GM19239 (cell line): ENCODE data around the gene MORC1.
"Not testable (repeated sequence)": the region's sequence is repeated elsewhere in the genome, so short reads cannot be mapped to it uniquely, and the experiment has no call there.

Experiments used
- DNase-seq: peaks from one replicate; pipeline ENCODE4 v3.0.0; 2011; ENCODE audit warnings: low spot score; ENCODE audit not compliant: insufficient read length
- FAIRE-seq: peaks from 2 replicates; lab custom pipeline; 2011; peaks lifted over from hg19 to GRCh38; lab: Jason Lieb, UNC

MORC1 gene, protein sequence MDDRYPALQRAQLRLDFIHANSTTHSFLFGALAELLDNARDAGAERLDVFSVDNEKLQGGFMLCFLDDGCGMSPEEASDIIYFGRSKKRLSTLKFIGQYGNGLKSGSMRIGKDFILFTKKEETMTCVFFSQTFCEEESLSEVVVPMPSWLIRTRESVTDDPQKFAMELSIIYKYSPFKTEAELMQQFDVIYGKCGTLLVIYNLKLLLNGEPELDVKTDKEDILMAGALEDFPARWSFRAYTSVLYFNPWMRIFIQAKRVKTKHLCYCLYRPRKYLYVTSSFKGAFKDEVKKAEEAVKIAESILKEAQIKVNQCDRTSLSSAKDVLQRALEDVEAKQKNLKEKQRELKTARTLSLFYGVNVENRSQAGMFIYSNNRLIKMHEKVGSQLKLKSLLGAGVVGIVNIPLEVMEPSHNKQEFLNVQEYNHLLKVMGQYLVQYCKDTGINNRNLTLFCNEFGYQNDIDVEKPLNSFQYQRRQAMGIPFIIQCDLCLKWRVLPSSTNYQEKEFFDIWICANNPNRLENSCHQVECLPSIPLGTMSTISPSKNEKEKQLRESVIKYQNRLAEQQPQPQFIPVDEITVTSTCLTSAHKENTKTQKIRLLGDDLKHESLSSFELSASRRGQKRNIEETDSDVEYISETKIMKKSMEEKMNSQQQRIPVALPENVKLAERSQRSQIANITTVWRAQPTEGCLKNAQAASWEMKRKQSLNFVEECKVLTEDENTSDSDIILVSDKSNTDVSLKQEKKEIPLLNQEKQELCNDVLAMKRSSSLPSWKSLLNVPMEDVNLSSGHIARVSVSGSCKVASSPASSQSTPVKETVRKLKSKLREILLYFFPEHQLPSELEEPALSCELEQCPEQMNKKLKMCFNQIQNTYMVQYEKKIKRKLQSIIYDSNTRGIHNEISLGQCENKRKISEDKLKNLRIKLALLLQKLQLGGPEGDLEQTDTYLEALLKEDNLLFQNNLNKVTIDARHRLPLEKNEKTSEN

GRCh38 chr3:109117939-109118338 is at the start of gene MORC1:
Gene MORC1 (minus strand): TSS chr3:109118134. CDS start chr3:109118059, 75 bp downstream.
- FAIRE-seq, result no peak
- DNase-seq, result no peak

DNA sequence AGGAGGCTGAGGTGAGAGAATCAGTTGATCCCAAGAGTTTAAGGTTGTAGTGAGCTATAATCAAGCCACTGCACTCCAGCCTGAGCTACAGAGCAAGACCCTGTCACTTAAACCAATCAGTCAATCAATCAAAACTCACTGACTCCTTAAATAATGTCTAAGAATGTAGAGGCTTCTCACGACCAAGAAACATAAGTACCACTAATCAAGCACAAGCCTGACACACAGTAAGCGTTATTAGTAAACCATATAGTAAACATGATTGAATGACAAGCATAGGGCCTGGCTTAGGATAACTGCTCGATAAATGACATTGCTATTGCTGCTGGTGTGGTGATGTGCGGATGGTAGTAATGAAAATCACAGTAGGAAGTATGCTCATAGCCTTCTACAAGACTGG is 48.0 kb upstream of the MORC1 start:
- no peak for FAIRE-seq

DNA sequence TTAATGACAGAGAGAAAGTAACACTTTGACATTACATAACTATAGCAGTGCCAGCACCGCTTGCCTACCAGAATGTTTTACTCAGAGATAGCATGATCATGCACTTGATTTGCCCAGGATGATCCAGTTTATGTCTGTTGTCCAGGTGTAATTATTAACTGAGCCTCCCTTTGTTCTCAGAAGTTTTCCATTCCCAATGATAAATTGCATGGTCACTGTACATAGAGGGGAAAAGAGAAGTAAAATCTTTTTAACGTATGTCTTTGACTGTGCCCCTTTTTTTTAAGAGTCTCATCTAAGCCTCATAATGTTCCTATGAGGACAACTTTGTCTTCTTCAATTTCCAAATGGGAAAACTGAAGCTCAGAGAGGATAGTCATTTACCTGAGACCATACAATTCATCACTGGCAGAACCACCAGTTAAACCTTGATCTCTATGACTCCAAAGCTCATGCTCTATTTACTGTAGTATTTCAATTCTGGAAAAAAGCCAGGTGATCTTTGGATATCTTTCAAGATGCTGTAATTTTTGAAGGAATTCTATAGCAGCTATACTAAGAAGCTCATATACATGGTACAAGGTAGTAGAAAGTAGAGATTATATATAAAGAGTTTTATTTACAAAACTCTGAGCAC is 43.7 kb upstream of the MORC1 start:
- no peak for DNase-seq
- FAIRE-seq, result no peak

More for the DNA sequence above, 48.0 kb upstream of the MORC1 start:
- no peak for DNase-seq

DNA sequence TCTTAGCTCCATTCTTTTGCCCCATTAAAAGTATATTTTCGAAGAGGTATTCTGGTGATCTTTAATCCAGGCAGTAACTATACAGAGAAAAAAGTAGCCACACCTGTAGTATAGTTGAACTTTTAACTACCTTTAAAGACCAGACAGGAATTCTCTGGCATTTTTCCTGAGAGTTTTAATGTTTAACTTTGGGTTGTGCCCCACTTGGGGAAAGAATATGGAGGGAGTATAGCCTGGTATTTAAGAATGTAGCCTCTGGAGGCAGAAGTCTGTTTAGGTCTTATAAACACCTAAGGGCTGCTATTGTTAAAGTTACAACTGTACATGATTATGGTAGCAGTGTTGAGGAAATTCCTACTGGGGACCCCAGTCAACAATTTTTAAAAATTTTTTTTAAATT is 37.9 kb upstream of the MORC1 start:
- DNase-seq (no peak), FAIRE-seq (no peak)

DNA sequence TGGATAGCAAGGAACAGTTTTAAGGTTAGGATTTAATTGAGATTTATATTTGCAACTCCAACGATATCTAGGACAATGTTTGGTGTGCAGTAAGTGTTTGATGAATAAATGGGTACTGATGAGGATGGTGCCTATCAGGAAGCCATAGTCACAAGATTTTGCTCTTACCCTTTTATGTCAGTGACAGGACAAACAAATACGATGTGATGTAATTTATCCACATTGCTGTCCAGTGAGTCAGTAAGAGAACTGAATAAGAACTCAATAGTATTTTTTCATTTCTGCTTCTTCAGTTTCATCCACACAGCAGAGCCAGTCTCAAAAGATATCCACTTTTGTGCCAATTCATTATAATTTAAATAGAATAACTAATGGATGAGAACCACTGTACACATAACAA is 37.0 kb upstream of the MORC1 start:
- no peak for FAIRE-seq
- DNase-seq, result no peak

DNA sequence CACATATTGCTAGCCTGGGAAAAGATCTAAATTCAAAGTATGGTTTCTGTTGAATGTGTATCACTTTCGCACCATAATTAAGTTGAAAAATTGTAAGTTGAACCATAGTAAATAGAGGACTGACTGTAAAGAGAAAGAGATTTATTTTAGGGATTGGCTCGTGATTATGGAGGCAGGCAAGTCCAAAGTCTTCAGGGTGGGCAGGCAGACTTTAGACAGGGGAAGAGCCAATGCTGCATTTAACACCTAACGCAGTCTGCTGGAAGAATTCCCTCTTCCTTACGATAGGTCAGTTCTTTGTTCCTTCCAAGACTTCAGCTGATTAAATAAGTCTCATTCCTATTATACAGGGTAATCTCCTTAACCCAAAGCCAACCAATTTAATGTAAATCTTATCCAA is 34.4 kb upstream of the MORC1 start:
- DNase-seq, result no peak
- no peak for FAIRE-seq

- DNase-seq, result no peak
- no peak for FAIRE-seq
Observed at GRCh38 chr3:109149078-109149477, 31.1 kb upstream of the MORC1 start.

- no peak for FAIRE-seq
- no peak for DNase-seq
Observed at GRCh38 chr3:109143646-109144045, 25.7 kb upstream of the MORC1 start.

- no peak for FAIRE-seq
- DNase-seq, result no peak
Observed at GRCh38 chr3:109140318-109140717, 22.4 kb upstream of the MORC1 start.

GRCh38 chr3:109137761-109138160 is 19.8 kb upstream of the MORC1 start:
- DNase-seq, result no peak
- FAIRE-seq, result no peak

GRCh38 chr3:109136523-109136922 is 18.6 kb upstream of the MORC1 start, which contains the start of gene C3orf85:
Gene C3orf85 (plus strand): TSS chr3:109136719. CDS start chr3:109136848, 129 bp downstream.
- DNase-seq (no peak), FAIRE-seq (no peak)

- not testable (repeated sequence) for FAIRE-seq, DNase-seq
Observed at GRCh38 chr3:109133474-109133816, 15.5 kb upstream of the MORC1 start.

DNA sequence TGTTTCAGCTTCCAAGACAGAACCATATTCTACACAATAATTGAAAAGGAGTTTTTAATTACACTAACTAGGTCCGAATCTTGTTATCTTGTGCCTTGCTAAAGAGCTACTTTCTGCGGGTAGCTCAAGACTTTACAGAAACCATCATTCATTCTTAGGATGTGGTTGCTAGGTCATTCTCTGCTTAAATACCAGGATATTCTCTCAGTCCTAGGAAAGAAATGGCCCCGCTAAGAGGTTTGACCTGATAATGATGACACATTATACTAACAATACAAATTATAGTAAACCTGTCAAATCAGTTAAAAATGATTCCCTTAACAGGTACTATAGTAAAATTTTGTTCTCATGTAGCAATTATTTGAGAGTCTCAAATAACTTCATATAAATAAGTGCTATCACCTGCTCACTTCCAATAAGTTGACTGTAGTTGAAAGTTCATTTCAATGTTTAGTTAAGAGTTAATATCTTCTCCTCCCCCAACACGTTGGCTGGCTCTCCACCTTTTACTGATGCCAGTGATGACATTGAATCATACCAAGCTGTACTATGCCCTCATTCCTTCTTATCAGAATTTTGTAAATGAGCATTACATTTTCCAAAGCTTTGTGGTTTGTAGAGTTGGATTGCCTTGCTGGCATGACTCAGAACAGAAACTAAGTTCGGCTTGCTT is 15.0 kb upstream of the MORC1 start:
- DNase-seq (no peak), FAIRE-seq (no peak)

- DNase-seq (no peak), FAIRE-seq (no peak)
Observed at GRCh38 chr3:109131276-109131675, 13.3 kb upstream of the MORC1 start.

- no peak for FAIRE-seq
- no peak for DNase-seq
Observed at GRCh38 chr3:109127553-109127952, 9.6 kb upstream of the MORC1 start.

DNA sequence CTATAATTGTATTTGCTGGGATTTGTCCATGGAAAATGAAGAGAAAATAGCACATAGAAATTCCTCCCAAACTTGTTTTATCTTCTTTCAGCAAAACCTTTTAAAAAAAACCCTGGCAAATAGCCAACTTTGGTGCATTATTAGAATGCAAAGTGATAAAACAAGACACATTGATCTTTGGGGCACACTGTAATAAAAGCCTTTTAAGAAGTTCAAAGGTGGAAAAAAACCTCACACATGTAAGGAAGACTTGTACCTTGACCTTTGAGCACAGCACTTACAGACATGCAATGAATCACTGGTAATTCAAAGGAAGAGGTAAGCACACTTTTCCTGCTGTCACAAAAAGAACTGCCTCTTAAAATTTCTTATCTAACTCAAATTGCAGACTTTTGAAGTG is 8.0 kb upstream of the MORC1 start:
- DNase-seq (no peak), FAIRE-seq (no peak)

- no peak for FAIRE-seq
- DNase-seq, result no peak
Observed at GRCh38 chr3:109122690-109123089, 4.8 kb upstream of the MORC1 start.

GRCh38 chr3:109118584-109118983 is 650 bp upstream of the MORC1 start:
- DNase-seq (no peak), FAIRE-seq (no peak)

GRCh38 chr3:109116031-109116430 is 1.9 kb downstream of the MORC1 start:
- DNase-seq, result no peak

GRCh38 chr3:109115451-109115850 is 2.5 kb downstream of the MORC1 start:
- FAIRE-seq (no peak), DNase-seq (no peak)

More at GRCh38 chr3:109116031-109116430, 1.9 kb downstream of the MORC1 start:
- FAIRE-seq, result no peak
